Smooth muscle cell (in vitro differentiated cells): ENCODE measurements around the gene CCBE1. TPM values are rescaled to one million over a fixed set of nuclear protein-coding genes. Genes with fewer than 3 reads are reported as not detected.
A peak's percentile ranks its signal among the peaks of the same experiment; 100 is the strongest.

Source experiments
- DNase-seq: peaks from one replicate; lab custom pipeline; 2025; ENCODE audit not compliant: unreplicated experiment; lab: John Stamatoyannopoulos, UW
- H2AFZ ChIP-seq: fragments of 200-600 bp; sonication (generic); 2 replicates; pipeline ENCODE4 v1.6.0; 2016; ENCODE audit warnings: antibody characterized with exemption, low read depth, mild to moderate bottlenecking
- H3F3A ChIP-seq: fragments of 200-600 bp; sonication (generic); 2 replicates; pipeline ENCODE4 v1.6.0; 2017; ENCODE audit warnings: antibody characterized with exemption, low read depth
- H3K27ac ChIP-seq: fragments of 200-600 bp; sonication (generic); 2 replicates; pipeline ENCODE4 v1.5.1; 2016; ENCODE audit warnings: low read depth, mild to moderate bottlenecking
- H3K27me3 ChIP-seq: fragments of 200-600 bp; sonication (generic); 2 replicates; pipeline ENCODE4 v1.6.1; 2016; ENCODE audit warnings: low read depth, mild to moderate bottlenecking
- H3K36me3 ChIP-seq: fragments of 200-600 bp; sonication (generic); 2 replicates; pipeline ENCODE4 v1.5.1; 2016; ENCODE audit warnings: low read depth
- H3K4me1 ChIP-seq: fragments of 200-600 bp; sonication (generic); 2 replicates; pipeline ENCODE4 v1.5.1; 2016; ENCODE audit warnings: low read depth
- H3K4me2 ChIP-seq: fragments of 200-600 bp; sonication (generic); 2 replicates; pipeline ENCODE4 v1.6.0; 2016; ENCODE audit warnings: mild to moderate bottlenecking
- H3K4me3 ChIP-seq: fragments of 200-600 bp; sonication (generic); 2 replicates; pipeline ENCODE4 v1.5.1; 2016; ENCODE audit warnings: mild to moderate bottlenecking
- H3K79me2 ChIP-seq: fragments of 200-600 bp; sonication (generic); 2 replicates; pipeline ENCODE4 v1.6.0; 2016; ENCODE audit warnings: low read depth, mild to moderate bottlenecking
- H3K9ac ChIP-seq: fragments of 200-600 bp; sonication (generic); 2 replicates; pipeline ENCODE4 v1.6.0; 2016; ENCODE audit warnings: low read depth
- H3K9me3 ChIP-seq: fragments of 200-600 bp; sonication (generic); replicated peaks from 2 replicates; pipeline ENCODE4 v1.5.1; 2016; ENCODE audit warnings: low read depth
- H4K20me1 ChIP-seq: fragments of 200-600 bp; sonication (generic); 2 replicates; pipeline ENCODE4 v1.6.0; 2016; ENCODE audit warnings: low read depth
- CTCF ChIP-seq: fragments of 200-600 bp; sonication (generic); IDR thresholded peaks from 2 replicates; pipeline ENCODE4 v1.5.1; 2017; ENCODE audit warnings: borderline replicate concordance, mild to moderate bottlenecking, antibody characterized with exemption; ENCODE audit not compliant: insufficient read depth, poor library complexity, severe bottlenecking
- WGBS: methylation state at CpG from one replicate; pipeline ENCODE4 v1.1.7; 2016; ENCODE audit warnings: low lambda C conversion rate; 5-methylcytosine and 5-hydroxymethylcytosine counted together
- polyA plus RNA-seq: library from polyadenylated mRNA; unstranded; fragments of >200 nt; fragmentation: Nextera tagmentation; extraction: Ambion mirVana; gene quantifications from 2 replicates; pipeline ENCODE4 v1.2.1, GENCODE V29; 2016
- total RNA-seq: library from RNA; depleted of rRNA; stranded (reverse); fragments of >200 nt; gene quantifications from 2 replicates; pipeline ENCODE4 v1.2.3, GENCODE V29; 2014

The CCBE1 gene
- total and polyA plus RNA-seq, 2 experiments from 2014 or later = 3.1 TPM; not detected in 1

- TF ChIP-seq CTCF = no peak
- H3K4me3 ChIP-seq = no peak overlapping the region
- no peak overlapping the region for H3K9ac ChIP-seq
- DNase-seq = no peak
- no peak overlapping the region for H3K27ac ChIP-seq
- no peak overlapping the region for H2AFZ ChIP-seq
- no peaks in the 10 kb centered on the region for H3K9me3 ChIP-seq
- H3K4me1 ChIP-seq = no peaks in the 10 kb centered on the region
- no peaks in the 10 kb centered on the region for H3F3A ChIP-seq
- no peak overlapping the region for H3K4me2 ChIP-seq
- peaks cover 71% of the 10 kb centered on the region for H3K27me3 ChIP-seq
- WGBS = 91% methylated on average over 7 of the region's 7 CpGs
- H3K36me3 ChIP-seq = no peaks in the 10 kb centered on the region
- H3K79me2 ChIP-seq = no peaks in the 10 kb centered on the region
- H4K20me1 ChIP-seq = no peaks in the 10 kb centered on the region
These were observed 137.7 kb downstream of the CCBE1 start for GRCh38 chr18:59559528-59559927.

GRCh38 chr18:59555995-59556659 is 141.1 kb downstream of the CCBE1 start:
- no peaks in the 10 kb centered on the region for H4K20me1 ChIP-seq
- no peak overlapping the region for H3K9ac ChIP-seq
- no peaks in the 10 kb centered on the region for H3K79me2 ChIP-seq
- 82% methylated on average over 7 of the region's 7 CpGs for WGBS
- no peak overlapping the region for H3K4me2 ChIP-seq
- H3K27me3 ChIP-seq = peaks cover 84% of the 10 kb centered on the region
- H2AFZ ChIP-seq = no peak overlapping the region
- H3K4me1 ChIP-seq = no peaks in the 10 kb centered on the region
- no peaks in the 10 kb centered on the region for H3K36me3 ChIP-seq
- no peak overlapping the region for H3K4me3 ChIP-seq
- TF ChIP-seq CTCF = no peak
- H3K9me3 ChIP-seq = no peaks in the 10 kb centered on the region
- no peak for DNase-seq
- no peak overlapping the region for H3K27ac ChIP-seq
- H3F3A ChIP-seq = no peaks in the 10 kb centered on the region

- Histone ChIP-seq H3F3A (no peaks in the 10 kb centered on the region), H2AFZ (no peak overlapping the region), H3K4me1 (no peaks in the 10 kb centered on the region), H3K4me3 (no peak overlapping the region), H3K4me2 (no peak overlapping the region), H3K79me2 (no peaks in the 10 kb centered on the region), H4K20me1 (no peaks in the 10 kb centered on the region), H3K27me3 (peaks cover 79% of the 10 kb centered on the region), H3K36me3 (no peaks in the 10 kb centered on the region), H3K27ac (peak overlapping the region; percentile 41), H3K9ac (no peak overlapping the region), H3K9me3 (no peaks in the 10 kb centered on the region)
- no peak for TF ChIP-seq CTCF
- DNase-seq = no peak
- WGBS = 64% methylated on average over 2 of the region's 2 CpGs
These were observed 142.4 kb downstream of the CCBE1 start for GRCh38 chr18:59554796-59555335.
